ENCODE data around the gene HES4. TPM values are rescaled to one million over a fixed set of nuclear protein-coding genes. Genes with fewer than 3 reads are reported as not detected.
A peak's percentile ranks its signal among the peaks of the same experiment; 100 is the strongest.
"Not testable (repeated sequence)": the region's sequence is repeated elsewhere in the genome, so short reads cannot be mapped to it uniquely, and the experiment has no call there.

HES4 gene
- total RNA-seq, 1 experiment from 2014 or later, result 15.3 TPM

DNA sequence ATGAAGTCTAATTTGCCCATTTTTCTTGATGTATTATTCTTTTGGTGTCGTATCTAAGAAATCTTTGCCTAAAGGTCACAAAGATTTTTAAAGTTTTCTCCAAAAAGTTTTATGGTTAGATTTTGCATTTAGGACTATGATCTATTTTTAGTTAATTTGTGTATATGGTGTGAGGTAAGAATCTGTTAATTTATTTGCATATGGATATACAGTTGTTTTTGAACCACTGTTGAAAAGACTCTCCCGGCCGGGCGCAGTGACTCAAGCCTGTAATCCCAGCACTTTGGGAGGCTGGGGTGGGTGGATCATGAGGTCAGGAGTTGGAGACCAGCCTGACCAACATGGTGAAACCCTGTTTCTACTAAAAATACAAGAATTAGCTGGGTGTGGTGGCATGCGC lies 11.8 kb downstream of the HES4 start:
- H3K27ac ChIP-seq; DNase-seq; H3K36me3 ChIP-seq; H3K4me1 ChIP-seq; H3K4me3 ChIP-seq; H3K9me3 ChIP-seq (replicated peaks): not testable (repeated sequence)
- peaks cover 14% of the 10 kb centered on the region for H3K27me3 ChIP-seq

DNA sequence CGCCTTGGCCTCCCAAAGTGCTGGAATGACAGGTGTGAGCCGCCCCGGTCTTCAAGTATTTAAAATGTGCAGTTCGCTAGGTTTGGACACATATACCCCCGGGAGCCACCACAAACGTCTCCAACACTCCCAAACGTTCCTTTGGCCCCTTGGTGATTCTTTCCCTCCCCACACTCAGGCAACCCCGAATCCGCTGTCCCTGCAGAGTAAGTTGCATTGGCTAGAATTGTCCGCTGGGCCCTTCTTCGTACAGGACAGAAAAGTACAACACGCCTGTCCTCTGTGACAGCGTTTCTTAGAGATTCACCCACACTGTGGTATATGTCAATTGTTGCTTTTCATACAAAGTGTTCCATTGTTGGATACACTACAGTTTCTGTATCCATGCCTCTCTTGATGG lies 14.8 kb downstream of the HES4 start:
- Histone ChIP-seq H3K36me3 (no peaks in the 10 kb centered on the region), H3K9me3 (replicated peaks) (no peaks in the 10 kb centered on the region), H3K27ac (no peak overlapping the region), H3K4me3 (no peak overlapping the region), H3K27me3 (peaks cover 30% of the 10 kb centered on the region), H3K4me1 (no peaks in the 10 kb centered on the region)
- DNase-seq, result no peak

DNA sequence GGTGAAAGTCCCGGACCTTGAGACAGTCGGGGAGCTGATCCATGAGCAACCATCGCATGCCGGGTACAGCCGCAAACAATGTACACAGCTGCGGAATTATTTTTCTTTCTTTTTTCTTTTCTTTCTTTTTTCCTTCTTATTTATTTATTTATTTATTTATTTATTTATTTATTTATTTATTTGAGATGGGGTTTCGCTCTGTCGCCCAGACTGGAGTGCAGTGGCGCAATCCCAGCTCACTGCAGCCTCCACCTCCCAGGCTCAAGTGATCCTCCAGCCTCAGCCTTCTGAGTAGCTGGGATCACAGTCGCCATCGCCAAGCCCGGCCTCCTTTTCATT lies 15.5 kb downstream of the HES4 start:
- Histone ChIP-seq H3K9me3 (replicated peaks) (no peaks in the 10 kb centered on the region), H3K4me3 (no peak overlapping the region), H3K36me3 (no peaks in the 10 kb centered on the region), H3K4me1 (no peaks in the 10 kb centered on the region), H3K27me3 (peaks cover 30% of the 10 kb centered on the region), H3K27ac (no peak overlapping the region)
- no peak for DNase-seq

DNA sequence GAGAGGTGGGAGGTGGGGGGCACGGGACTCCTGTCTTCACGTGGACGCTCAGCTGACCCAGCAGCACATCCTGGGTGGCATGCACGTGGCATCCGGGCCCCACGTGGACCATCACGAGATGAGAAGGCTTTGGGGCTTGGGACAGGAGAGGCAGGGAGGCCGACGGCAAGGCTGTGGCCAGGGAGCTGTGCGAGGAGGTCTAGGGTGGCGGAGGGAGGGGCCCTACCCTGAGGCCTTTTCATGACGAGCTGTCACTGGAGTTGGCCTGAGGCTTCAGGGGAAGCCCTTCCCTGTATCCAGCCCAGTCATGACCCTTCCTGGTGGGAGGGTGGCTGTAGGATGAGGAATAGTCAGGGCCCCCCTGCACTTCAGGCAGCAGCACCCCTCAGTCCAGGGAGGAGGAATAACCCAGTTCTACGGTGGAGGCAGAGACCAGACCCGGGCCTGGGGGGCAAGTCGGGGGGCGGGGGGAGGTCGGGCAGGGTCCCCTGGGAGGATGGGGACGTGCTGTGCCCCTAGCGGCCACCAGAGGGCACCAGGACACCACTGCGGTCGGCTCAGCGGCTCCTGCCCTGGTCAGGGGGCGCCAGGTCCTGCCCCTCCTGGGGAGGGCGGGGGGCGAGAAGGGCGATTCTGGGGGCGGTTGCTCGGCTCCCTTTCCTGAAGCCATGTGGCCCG lies 16.0 kb downstream of the HES4 start:
- peak; percentile 46 to 62 for DNase-seq
- H3K36me3 ChIP-seq, result no peaks in the 10 kb centered on the region
- no peak overlapping the region for H3K27ac ChIP-seq
- H3K4me3 ChIP-seq, result no peak overlapping the region
- H3K9me3 ChIP-seq (replicated peaks), result no peaks in the 10 kb centered on the region
- H3K27me3 ChIP-seq, result peaks cover 30% of the 10 kb centered on the region
- no peaks in the 10 kb centered on the region for H3K4me1 ChIP-seq

DNA sequence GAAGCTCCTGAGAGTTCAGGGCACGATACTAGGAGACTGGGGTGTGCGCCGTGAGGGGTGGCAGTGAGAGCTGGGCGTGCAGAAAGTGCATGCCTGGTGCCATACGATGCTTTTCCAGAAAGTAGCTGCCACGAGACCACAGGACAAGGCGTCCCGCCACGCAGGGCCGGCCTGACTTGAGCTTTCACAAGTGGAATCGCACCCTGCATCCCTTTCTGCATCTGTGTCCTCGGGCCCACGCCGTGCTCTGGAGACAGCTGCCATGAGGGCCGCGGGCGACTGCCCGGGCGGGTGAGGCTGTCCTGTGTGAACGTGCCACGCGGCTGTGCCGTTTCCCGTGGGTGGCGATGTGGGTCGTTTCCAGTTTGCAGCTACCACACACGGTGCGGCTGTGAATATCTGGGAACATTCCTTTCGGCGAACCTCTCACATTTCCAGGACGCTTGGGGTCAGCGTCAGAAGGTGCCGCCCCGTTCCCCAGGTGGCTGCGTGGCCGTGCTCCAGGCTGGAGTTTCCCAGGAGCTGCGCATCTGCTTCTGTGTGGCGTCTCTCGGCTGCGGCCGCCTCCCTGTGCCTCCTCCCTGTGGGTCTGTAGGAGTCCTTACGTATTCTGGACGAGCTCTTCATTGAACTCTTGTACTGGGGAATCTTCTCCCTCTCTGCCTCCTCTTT lies 17.0 kb downstream of the HES4 start:
- H3K4me1 ChIP-seq, result no peaks in the 10 kb centered on the region
- 0 out of 2 replicates have a peak, but pooled peaks cover 3% of the 10 kb centered on the region for H3K9me3 ChIP-seq (replicated peaks)
- no peak overlapping the region for H3K27ac ChIP-seq
- H3K4me3 ChIP-seq, result no peak overlapping the region
- H3K36me3 ChIP-seq, result no peaks in the 10 kb centered on the region
- DNase-seq, result no peak
- peaks cover 30% of the 10 kb centered on the region for H3K27me3 ChIP-seq

DNA sequence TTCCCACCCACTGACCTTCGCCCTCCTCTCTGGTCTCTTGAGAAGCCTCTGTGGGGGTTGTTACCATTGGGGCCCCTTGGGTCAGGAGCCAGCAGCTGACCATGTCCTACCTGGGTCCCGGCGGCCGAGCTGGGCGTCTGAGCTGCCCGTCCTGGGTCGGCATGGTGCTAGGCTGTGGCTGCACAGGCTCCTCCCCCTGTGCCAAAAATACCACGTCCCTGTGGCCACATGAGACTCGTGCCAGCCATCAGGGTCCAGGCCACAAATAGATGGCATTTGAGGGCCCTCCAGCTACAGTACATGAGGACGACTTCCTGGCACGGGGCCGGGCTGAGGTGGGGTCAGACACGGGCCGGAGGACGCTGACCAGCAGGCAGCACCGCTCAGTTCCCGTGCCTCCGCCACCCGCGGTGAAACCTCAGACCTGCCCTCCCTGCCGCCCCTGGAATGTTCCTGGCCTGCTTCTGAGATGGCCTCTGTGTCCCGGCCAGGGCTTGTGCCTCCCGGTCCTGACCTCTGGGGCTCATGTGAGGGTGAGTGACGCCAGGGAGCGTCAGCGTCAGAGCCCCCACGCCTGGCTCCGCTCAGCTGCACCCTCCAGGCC lies 17.8 kb downstream of the HES4 start, which contains the start of gene PERM1:
Gene PERM1 (minus strand): TSS at position 139 of the 604 bp plus-strand sequence. CDS start 1,064 bp downstream, outside the sequence.
- H3K9me3 ChIP-seq (replicated peaks), result 0 out of 2 replicates have a peak, but pooled peaks cover 3% of the 10 kb centered on the region
- no peak within 1 kb of the TSS for H3K27ac ChIP-seq
- H3K27me3 ChIP-seq, result peaks cover 30% of the 10 kb centered on the region
- no peak within 1 kb of the TSS for H3K4me3 ChIP-seq
- DNase-seq, result no peak
- H3K4me1 ChIP-seq, result no peaks in the 10 kb centered on the region
- no peaks in the 10 kb centered on the region for H3K36me3 ChIP-seq

DNA sequence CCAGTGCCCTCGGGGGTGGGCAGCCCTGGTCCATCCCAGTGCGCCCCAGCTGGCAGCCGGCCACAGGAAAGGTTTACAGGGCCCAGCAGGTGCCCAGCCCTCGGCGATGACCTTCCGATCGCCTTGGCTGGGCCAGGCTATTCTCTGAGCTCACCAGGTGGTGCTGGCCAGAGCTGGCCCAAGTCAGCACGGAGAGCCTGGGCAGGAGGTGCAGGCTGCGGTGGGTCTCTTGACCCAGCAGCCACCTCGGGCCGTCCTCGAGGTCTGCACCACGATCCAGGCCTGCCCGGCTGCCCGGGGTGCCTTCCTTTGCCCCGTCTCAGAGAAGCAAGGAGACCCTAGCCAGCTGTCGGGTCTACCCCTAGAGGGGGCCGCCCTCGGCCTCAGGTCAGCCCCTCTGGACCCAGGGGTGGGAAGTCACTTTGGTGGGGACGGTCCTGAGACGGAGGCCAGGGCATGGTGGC lies 18.4 kb downstream of the HES4 start:
- H3K4me3 ChIP-seq, result no peak overlapping the region
- H3K4me1 ChIP-seq, result no peaks in the 10 kb centered on the region
- no peak overlapping the region for H3K27ac ChIP-seq
- 0 out of 2 replicates have a peak, but pooled peaks cover 3% of the 10 kb centered on the region for H3K9me3 ChIP-seq (replicated peaks)
- DNase-seq, result no peak
- peaks cover 30% of the 10 kb centered on the region for H3K27me3 ChIP-seq
- no peaks in the 10 kb centered on the region for H3K36me3 ChIP-seq

DNA sequence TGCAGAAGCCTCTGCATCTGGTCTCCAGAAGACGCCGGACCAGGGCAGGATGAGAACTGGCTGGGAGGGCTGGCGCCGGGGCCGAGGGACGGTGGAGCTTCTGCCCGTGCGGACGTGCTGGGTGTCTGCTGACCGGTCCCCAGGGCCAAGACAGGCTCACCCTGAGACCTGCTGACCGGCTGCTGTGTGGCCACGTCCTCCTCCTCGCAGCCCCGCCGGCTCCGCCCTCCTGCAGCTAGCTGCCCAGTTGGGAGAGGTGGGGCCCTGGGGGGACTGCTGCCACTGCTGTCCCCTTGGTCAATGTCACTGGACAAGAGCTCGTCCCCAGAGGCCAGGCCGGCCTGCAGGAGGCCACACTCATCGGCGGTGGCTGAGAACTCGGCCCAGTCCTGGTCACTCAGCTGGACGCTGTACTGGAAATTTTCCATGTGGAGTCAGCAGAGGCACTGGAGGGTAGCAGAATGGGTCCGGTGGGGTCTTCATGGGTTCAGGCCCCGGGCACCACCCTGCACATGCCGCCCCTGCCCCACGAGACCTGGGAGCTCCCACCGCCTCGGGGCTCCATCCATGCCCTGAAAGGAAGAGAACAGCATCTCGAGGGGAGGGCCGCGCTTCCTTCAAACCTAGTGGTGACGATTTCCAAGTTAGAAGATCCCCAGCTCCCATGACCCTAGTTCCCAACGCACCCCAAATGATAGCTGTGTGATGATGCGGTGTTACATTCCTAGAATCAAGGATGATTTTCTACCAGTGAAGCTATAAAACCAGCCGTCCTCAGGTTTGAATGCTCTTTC lies 19.1 kb downstream of the HES4 start:
- DNase-seq, result no peak
- peaks cover 2% of the 10 kb centered on the region; the same call in 1 of the 2 replicates for H3K4me1 ChIP-seq
- no peaks in the 10 kb centered on the region for H3K36me3 ChIP-seq
- H3K9me3 ChIP-seq (replicated peaks), result 0 out of 2 replicates have a peak, but pooled peaks cover 3% of the 10 kb centered on the region
- H3K4me3 ChIP-seq, result no peak overlapping the region
- peaks cover 30% of the 10 kb centered on the region for H3K27me3 ChIP-seq
- no peak overlapping the region for H3K27ac ChIP-seq

DNA sequence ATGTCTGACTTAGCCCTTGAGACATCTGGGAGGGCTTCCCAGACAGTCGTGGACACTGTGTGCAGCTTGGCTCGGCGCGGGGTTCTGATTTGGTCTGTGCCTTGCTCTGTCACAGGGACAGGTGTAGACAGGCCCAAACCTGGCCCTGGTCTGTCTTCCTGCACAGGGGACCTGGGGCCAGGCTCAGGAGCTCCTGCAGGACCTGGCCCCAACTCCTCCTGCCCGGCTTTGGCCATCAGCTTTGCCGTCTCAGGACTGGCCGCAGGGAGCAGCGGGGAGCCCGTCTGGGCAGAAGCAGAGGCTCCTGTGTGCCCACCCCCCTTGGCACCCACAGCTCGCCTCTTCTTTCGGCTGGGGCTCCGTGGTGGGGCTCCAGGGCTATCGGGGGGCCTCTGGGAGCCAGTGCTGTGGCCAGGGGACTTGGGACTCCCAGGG lies 19.7 kb downstream of the HES4 start:
- Histone ChIP-seq H3K27me3 (peaks cover 25% of the 10 kb centered on the region), H3K9me3 (replicated peaks) (0 out of 2 replicates have a peak, but pooled peaks cover 3% of the 10 kb centered on the region)

DNA sequence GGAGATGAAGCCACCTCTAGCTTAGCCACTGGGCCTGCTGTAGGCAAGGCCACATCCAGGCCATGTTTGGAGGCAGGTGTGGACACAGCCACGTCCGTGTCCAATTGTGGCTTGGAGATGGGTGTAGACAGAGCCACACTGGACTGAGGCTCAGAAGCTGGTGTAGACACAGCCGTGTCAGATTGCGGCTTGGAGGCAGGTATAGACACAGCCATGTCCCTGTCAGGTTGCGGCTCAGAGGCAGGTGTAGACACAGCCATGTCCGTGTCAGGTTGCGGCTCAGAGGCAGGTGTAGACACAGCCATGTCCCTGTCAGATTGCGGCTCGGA lies 20.2 kb downstream of the HES4 start:
- Histone ChIP-seq H3K4me3 (no peak overlapping the region), H3K27ac (no peak overlapping the region), H3K36me3 (no peaks in the 10 kb centered on the region), H3K9me3 (replicated peaks) (0 out of 2 replicates have a peak, but pooled peaks cover 3% of the 10 kb centered on the region), H3K4me1 (peaks cover 2% of the 10 kb centered on the region; the same call in 1 of the 2 replicates), H3K27me3 (peaks cover 28% of the 10 kb centered on the region)
- DNase-seq, result no peak

More for the DNA sequence above, 19.7 kb downstream of the HES4 start:
- Histone ChIP-seq H3K4me3 (no peak overlapping the region), H3K4me1 (peaks cover 2% of the 10 kb centered on the region; the same call in 1 of the 2 replicates), H3K36me3 (no peaks in the 10 kb centered on the region), H3K27ac (no peak overlapping the region)
- DNase-seq, result no peak

DNA sequence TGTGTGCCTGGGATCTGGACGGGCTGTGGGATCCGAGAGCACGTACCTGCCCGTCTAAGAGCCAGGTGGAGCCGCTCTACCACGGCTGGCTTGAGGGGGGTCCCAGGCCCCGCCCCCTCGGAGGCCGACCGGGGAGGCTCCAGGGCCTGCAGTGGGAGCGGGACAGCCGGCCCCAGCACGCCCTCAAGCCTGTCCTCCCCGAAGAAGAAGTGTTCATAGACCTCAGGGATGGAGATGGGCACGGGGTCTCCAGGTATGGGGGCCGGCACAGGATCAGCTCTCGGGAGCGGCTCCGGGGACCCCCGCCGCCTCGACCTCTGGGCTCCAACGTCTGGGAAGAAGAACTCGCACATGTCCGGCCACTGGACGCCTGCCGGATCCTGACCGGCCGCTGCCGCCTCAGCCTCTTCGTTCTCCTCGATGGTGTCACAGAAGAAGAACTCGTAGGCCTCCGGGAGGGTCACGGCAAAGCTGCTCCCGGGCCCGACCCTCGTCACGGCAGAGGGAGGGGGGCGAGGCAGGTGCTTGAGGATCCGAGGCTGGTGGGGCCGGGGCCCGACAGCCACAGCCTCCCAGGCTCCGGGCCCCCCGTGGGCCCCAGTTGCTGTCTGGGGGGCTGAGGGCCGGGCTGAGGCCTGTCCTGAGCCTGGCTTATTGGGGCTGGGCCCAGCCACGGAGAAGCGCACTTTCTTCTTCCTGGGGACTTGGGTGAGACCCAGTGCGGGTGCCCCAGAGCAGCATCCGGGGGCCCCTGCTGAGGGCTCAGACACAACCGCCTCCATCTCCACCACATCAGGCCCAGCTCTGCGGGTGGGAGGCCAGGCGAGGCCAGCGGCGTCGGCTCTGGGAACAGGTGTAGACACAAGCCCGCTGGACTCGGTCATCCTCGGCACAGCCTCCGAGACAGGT lies 20.8 kb downstream of the HES4 start:
- no peak overlapping the region for H3K4me3 ChIP-seq
- peaks cover 2% of the 10 kb centered on the region; the same call in 1 of the 2 replicates for H3K4me1 ChIP-seq
- H3K36me3 ChIP-seq, result no peaks in the 10 kb centered on the region
- peaks cover 28% of the 10 kb centered on the region for H3K27me3 ChIP-seq
- H3K9me3 ChIP-seq (replicated peaks), result 0 out of 2 replicates have a peak, but pooled peaks cover 3% of the 10 kb centered on the region
- H3K27ac ChIP-seq, result no peak overlapping the region
- DNase-seq, result no peak

DNA sequence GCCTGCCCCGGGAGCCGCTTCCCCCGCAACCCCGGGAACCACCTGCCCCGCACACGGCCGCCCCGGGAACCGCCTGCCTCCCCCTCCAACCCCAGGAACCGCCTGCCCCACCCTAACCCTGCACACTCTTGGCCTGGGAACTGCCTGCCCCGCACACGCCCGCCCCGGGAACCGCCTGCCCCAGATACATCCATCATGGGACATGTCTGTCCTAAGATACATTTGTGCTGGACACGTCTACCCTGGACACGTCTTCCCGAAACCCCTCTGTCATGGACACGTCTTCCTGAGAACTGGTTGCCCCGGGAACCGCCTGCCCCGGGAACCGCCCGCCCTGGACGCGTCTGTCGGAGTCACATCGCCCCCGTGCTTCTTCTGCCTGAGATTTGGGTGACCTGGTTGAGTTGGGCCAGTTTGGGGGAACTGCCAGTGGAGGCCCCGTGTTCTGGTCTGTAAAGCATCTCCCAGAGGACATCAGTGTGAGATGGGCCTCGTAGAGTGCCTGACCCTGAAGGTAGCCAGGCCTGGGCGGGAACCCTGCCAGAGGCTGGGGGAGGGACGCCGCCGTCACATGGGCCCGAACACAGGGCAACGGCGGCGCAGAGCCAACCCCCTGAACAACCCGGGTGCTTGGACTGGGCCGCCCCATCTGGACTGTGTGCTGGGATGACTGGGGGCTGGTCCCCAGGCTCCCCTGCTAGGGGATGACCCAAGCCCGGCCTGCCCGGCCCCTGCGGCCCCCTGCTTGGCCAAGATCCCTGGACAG lies 21.6 kb downstream of the HES4 start:
- Histone ChIP-seq H3K36me3 (no peaks in the 10 kb centered on the region), H3K27me3 (peaks cover 21% of the 10 kb centered on the region), H3K9me3 (replicated peaks) (0 out of 2 replicates have a peak, but pooled peaks cover 3% of the 10 kb centered on the region), H3K4me1 (peaks cover 2% of the 10 kb centered on the region; the same call in 1 of the 2 replicates), H3K27ac (no peak overlapping the region), H3K4me3 (no peak overlapping the region)
- DNase-seq, result no peak

DNA sequence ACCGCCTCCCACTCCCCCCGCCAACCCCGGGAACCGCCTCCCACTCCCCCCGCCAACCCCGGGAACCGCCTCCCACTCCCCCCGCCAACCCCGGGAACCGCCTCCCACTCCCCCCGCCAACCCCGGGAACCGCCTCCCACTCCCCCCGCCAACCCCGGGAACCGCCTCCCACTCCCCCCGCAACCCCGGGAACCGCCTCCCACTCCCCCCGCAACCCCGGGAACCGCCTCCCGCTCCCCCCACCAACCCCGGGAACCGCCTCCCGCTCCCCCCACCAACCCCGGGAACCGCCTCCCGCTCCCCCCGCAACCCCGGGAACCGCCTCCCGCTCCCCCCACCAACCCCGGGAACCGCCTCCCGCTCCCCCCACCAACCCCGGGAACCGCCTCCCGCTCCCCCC lies 23.1 kb downstream of the HES4 start:
- not testable (repeated sequence) for H3K27me3 ChIP-seq; H3K4me1 ChIP-seq; DNase-seq; H3K36me3 ChIP-seq; H3K9me3 ChIP-seq (replicated peaks); H3K27ac ChIP-seq; H3K4me3 ChIP-seq

Measured in SJCRH30 (cell line).